Measurements from ENCODE around the gene PARD3B.

PARD3B gene

DNA sequence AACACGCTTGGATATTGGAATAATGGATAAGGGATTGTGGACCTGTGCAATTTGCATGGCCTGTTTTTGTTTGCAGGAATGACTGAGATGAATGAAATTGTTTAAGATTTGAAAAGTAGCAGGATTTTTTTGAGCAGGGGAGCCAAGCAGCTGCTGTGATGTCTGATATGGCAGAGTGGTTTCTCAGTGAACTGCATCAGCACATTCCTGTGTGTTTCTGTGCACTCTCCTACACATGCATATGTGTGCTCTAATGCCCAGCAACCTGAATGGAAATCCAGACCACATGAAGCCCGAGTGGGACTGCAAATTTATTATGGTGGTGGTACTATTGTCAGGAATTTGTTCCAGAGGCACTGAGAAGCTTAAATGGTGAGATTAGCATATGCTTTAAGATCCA, 161.7 kb downstream of the PARD3B start:
- peak; percentile 19 for DNase-seq (ENCODE audit: low read depth)

DNA sequence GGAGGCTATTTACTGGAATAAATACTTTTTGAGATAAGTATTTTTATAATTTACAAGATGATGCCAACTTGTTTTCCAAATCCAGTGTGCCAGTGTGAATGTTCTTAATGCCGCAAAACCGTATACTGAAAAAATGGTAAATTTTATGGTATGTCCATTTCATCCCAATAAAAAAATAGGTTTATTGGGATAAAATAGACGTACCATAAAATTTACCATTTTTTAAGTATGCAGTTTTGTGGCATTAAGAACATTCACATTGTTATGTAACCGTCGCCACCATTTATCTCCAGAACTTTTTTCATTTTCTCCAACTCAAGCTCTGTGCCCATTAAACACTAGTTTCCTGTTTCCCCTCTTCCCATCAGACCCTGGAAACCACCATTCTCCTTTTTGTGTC, 167.9 kb downstream of the PARD3B start:
- DNase-seq (ENCODE audit: low read depth), result no peak

DNA sequence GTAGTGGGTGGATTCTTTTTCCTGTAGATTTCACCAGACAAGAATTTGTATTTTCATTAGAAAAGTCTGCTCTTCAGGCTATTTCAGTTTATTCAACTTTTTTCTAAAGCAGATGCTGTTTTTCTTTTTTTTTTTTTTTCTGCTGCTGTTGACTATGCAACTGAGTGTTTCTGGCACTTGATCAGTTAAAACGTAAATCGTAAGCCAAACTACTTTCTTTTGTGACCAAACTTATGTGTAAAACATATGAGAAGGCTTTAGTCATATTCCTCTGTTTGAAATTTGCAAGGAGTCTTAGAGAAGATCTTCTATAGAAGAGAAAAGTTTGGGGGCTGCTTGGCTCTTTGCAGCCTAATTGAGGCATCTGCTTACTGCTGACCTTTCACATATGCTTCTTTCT, 170.1 kb downstream of the PARD3B start:
- no peak for DNase-seq (ENCODE audit: low read depth)

DNA sequence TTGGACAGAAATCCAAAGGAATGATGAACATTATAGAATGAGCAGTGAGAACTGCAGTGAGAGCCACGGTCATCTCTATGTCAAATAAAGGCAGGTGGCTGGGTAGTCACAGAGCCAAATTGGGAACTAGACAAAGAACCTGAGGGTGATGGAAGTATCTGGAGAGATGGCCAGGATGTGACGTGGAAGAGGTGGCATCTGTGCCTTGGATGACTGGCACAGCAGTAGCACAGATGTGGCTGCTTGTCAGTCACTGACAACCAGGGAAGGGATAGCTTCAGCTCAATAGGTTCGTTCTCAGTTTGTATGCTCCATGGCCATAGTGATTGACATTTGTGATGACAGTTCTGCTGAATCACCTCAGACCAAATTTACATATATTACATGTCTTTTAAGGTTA, 172.3 kb downstream of the PARD3B start:
- DNase-seq (ENCODE audit: low read depth), result no peak

DNA sequence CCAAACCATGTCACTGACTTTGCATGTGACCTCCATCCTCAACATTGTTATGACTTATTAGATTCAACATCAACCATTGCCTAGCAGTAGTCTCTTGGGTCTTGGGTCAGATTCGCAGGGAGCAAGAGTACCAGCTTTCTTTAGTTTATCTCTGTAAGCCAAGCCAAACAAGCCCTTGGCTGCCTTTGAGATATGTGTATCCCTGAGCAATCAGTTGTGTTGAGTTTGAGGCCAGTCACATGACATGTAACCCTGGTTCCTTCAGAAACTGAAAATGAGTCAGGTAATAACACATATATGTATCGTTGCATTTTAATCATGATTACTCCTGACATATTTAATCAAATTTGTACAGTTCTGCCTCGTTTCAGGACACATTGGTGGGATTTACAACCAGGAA, 173.3 kb downstream of the PARD3B start:
- DNase-seq (ENCODE audit: low read depth), result no peak

DNA sequence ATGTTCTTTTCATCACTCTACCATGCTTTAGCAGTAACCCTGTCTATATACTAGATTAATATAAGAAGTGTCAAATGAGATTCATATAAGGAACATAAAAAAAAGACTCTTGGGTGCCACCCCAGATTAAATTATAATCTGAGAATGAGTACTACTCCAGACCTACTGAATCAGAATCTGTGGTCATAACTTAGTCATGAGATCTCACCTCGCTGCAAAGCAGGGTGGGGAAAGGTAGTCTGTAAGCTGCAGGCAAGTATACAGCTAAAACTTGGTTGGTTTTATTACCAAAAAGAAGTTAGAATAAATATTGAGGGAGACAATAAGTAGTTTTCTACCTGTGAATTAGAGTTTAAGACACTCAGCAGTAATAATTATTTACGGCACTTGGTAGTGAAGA, 175.6 kb downstream of the PARD3B start:
- DNase-seq (ENCODE audit: low read depth), result no peak

DNA sequence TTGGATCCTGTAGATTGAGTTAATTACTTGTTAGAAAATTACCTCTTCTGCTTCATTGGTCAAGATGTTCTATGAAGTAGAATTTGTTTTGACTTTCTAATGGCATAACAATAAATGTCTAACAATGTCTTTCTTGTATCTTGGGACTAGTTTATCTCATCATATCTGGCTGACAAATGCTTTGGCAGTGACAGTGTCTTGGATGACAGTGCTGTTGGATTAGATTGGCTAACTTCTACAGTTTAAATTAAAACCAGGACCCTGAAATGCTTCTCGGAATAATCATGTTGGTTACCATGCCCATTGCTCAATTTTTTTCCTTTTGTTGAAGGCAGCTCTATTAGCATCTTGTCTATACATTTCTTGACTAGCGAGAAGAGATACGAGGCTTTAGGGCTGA, 176.9 kb downstream of the PARD3B start:
- no peak for DNase-seq (ENCODE audit: low read depth)

DNA sequence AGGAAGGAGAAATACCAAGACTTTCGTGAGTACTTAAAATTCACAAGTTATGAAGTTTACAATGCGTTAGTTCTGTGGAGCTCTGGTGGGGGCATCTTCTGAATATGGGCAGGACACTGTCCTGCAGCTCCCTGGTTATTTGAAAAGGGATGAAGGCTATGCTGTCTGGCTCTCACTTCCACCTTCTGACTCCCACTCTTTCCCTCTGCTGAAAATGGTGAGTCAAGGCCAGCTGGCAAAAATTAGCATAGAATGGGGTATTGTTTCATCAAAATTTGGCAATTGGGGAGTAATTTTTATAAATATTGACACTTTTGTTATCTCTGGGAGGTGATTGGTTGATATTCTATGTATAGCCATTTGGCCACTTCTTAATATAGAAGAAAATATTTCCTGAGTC, 177.4 kb downstream of the PARD3B start:
- DNase-seq (ENCODE audit: low read depth), result no peak

DNA sequence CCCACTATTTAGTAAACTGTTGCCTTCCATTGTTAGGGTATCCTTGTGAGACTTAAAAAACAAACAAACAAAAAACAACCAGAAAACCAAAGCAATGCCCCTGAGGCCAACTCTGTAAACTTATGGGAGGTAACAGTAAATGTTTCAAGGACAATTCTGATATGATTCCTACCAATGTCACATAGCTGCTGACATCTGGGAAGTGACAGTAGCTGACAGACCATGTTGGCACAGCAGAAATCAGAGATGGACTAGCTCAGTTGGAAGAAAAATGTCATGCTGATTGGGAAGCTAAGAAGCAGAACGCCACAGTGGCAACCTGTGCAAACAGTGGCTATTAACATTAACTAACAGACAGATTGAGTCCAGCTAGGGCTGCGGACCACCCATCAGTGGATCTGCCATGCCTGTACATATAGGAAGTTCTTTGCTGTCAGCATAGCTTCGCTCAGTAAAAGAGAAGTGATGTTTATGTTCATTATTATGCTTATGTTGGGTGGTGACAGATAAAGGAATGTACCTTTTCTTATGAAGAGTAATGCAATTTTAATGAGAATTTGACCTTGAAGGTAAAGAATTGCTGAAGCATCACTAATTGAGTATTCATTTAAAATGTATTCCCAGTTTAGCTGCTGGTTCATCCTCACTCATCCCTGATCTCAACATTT, 180.6 kb downstream of the PARD3B start:
- DNase-seq (ENCODE audit: low read depth), result no peak

DNA sequence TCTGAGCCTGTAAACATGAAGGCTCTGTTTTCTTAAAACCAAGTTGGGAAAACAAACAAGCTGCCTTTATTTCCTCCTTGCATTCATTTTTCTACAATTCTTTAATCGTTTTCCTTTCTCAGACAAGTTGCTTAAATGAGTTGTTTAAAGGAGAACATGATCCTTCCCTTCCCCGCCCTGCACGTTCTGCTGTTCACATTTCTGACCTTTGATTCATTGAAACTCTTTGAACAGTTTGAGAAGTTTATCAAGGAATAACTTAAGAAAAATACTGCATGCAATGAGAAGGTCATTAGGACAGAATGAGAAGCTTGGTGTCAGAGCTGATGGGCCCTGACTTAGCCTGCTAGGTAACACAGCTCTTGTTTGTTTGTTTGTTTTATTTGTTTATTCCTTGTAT, 181.6 kb downstream of the PARD3B start:
- DNase-seq (ENCODE audit: low read depth), result peak; percentile 14

DNA sequence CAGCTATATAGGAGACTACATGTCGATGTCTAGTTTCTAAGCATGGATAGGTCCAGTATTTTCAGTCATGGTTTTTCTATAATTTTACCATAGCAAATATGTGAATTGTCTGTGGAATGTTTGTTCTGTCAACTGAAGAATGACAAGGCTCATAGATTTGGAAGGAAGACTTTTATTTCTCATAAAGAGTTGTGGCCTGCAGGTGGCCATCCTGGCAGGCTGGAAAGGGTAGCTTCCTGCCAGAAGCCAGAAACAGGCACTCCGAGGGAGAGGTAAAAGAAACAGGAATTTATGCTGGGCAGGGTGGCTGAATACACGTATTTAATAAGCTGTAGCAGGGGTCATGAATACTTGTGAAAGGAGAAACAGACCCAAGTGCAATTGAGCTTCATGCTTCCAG, 182.1 kb downstream of the PARD3B start:
- no peak for DNase-seq (ENCODE audit: low read depth)

DNA sequence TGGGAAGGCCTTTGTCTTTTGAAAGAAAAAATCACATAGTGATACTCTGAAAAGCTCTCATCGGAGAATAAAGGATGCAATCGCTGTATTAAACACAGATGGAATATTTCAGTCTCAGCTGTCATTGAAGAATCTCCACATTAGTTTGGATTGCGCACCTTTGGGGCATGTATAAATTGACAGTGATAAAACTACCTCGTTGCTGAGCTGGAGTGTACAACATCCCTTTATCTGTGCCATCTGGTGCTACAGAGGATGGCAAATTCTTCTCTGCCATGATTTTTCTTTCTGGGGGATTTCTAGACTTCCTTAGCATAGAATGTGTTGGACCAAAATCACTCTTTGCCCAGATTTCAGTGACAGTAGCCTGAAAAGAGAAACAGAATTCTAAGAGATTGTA, 185.3 kb downstream of the PARD3B start:
- no peak for DNase-seq (ENCODE audit: low read depth)

DNA sequence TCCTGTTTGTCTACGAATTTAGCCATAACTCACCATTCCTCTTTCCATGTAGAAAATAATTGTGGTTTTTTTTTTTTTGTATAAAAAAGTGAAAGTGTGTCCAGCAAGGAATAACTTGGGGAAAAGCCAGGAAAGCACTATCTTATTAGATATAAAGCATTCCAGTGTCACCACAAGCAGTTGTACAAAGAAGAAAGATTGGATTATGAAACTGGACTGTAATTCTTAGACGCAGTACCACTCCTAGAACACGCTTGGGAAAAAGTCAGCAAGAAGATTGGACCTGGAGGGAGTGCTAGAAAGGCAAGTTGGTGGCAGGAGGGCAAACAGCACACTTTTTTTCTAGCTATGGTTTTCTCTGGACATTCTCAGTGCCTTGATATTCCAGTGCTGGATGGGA, 186.7 kb downstream of the PARD3B start:
- peak; percentile 40 for DNase-seq (ENCODE audit: low read depth)

DNA sequence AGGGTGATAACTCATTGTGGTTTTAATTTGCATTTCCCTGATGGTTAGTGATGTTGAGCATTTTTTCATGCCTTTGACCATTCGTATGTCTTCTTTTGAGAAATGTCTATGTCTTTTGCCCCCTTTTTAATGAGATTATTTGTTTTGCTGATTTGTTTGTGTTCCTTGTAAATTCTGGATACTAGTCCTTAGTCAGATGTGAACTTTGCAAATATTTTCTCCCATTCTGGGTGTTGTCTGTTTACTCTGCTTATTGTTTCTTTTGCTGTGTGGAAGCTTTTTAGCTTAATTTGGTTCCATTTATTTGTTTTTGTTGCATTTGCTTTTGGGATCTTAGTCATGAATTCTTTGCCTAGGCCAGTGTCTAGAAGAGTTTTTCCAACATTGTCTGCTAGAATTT, 192.0 kb downstream of the PARD3B start:
- no peak for DNase-seq (ENCODE audit: low read depth)

DNA sequence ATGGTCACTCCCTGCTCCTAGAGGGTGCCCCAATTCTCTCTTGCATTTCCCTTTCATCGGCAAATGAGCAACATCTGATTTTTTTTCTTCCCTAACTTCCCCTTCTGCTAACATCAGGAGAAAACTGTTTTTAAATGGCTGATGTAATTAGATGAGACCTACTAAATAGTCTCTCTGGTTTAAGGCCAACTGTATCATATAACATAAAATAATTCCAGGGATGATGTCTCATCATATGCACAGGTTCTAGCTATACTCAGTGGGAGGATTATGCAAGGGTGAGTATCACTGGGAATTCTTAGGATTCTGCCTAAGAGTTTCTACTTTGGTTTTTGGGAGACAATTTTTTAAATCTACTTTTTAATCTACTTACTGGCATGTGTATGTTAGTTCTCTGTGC, 193.4 kb downstream of the PARD3B start:
- no peak for DNase-seq (ENCODE audit: low read depth)

DNA sequence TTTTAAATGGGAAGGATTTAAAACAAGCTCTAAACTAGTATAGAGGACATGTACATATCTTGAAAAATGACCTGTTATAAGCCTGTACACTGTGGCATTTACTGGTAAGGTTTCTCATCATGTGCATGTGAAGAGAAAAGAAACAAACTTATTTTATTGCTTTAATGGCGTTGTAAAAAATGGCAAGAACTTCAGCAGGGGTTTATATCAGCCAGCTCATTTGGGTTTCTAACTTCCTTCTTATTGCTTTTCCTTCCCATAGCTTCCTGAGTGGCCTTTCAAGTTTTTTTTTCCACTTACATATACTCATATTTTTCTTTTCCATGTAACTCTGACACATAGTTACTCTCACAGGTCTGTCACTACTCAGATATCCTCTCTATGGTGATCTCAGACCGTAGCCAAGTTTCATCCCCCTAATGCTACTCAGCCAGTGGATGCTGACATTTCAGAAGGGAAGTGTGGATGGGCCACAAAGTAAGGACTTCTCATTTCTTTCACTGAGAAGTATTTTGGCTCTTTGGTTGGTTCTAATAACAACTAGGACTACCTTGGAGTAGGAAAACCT, 198.2 kb downstream of the PARD3B start:
- DNase-seq (ENCODE audit: low read depth), result no peak

DNA sequence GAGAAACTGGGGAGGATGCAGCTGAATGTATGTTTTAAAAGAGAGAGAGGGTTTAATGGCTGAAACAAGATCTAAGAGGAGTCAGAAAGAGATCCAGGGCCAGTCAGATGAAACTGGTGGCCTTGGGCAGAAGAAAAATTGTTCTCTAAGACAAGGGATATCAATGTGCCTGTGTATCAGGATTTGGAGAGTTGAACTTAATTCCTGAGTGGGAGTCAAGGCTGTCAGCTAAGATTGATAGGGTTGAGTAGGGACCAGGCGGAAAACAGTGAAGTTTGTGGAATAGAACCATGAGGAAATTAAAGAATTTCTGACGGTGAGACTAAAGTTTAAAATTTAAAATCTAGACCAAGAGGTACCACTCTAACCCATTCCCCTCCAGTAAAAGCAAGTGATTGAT, 199.2 kb downstream of the PARD3B start:
- DNase-seq (ENCODE audit: low read depth), result no peak

DNA sequence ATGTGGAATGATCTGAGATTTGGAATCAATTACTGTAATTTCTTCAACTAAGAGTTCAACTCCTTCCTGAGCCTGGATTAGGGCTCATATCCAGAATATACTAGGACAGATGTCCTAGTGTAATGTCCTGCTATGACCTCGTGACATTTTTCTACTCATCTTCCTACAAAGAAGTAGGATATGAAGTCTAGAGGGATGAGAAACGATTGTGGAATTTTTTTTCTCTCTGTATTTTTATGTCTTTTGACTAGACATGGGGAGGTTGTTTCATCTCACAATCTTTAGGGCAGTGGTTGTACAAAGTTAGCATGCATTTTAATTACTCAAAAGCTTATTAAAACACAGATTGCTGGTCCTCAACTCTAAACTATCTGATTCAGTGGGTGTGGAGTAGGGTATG, 203.0 kb downstream of the PARD3B start:
- no peak for DNase-seq (ENCODE audit: low read depth)

DNA sequence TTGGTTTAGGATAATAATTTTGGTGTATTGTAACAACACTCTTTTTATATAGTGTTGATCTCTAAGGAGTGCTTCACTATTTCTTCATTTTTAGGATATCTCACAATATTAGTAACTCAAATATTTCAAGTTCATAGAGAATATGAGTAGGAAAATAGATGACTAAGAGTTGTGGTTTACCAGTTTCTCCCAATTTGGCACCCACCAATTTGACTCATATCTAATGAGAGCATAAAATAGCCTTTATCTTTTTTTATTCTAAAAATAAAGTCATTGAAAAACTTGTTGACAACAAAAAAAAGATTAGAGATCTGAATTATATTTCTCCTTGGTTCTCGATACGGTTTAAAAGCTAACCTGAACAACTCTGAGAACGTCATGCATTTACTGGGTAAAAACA, 204.0 kb downstream of the PARD3B start:
- peak; percentile 83 for DNase-seq (ENCODE audit: low read depth)

DNA sequence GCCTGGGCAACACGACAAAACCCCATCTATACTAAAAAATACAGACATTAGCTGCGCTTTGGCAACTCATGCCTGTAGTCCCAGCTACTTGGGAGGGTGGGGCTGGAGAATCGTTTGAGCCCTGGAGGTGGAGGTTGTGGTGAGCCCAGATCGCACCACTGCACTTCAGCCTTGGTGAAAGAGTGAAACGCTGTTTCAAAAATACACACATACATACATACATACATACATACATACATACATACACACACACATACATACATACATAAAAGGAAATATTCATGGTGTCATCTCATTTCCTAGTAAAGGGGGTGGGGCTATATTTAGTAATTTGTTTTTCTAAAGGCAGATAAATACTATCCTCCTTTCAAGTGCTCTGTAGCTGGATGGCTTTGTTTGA, 205.1 kb downstream of the PARD3B start:
- no peak for DNase-seq (ENCODE audit: low read depth)

DNA sequence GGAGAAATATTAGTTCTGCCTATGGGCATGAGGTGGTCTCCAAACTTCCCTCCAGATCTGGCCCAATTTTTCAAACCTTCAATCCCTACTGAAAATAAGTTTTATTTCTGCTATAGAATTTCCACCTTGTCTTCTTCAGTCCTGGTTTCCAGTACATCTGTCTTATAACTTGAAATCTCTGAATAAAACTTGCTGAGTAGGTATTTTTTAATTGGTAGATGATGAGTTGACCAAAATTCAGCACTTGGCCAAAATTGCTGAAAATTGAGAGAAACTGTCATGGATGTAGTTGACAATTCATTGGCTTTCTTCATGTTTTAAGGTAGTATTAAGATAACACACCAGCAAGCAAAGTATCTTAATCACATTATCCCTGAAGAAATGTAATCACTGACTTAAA, 206.2 kb downstream of the PARD3B start:
- DNase-seq (ENCODE audit: low read depth), result no peak

DNA sequence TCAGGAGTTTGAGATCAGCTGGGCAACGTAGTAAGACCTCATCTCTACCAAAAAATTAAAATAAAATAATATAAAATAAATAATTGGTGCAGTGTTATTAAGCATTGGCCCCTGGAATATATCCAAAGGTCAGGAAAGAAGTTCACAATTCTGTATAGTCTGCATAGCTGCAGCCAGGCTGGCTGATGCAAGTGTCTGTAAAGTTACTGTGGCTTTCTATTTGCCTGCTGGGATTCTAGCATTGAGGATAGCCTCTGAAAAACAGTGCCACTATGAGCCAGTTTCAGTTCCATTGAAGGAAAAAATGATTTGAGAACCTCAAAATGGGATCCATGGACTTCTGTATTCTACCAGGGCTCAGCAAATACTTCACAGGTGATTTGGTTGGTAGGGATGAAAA, 208.6 kb downstream of the PARD3B start:
- no peak for DNase-seq (ENCODE audit: low read depth)

DNA sequence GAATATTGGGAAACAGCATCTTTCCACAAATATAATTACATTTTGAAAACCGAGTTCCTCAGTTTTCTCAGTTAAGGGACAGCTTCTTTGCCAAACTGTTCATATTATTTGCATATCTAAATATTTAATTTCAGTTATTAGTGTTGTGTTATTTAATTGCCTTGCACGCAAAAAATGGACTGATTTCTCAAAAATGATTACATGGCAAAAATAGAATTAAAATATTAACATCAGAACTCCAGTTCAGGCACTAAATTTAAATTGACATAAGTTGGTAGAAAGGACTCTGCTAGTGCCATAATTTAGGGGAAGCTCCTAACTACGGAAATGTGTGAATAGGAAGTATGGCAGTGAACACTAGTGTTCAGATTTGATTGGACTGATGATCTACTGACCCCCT, 209.6 kb downstream of the PARD3B start:
- no peak for DNase-seq (ENCODE audit: low read depth)

DNA sequence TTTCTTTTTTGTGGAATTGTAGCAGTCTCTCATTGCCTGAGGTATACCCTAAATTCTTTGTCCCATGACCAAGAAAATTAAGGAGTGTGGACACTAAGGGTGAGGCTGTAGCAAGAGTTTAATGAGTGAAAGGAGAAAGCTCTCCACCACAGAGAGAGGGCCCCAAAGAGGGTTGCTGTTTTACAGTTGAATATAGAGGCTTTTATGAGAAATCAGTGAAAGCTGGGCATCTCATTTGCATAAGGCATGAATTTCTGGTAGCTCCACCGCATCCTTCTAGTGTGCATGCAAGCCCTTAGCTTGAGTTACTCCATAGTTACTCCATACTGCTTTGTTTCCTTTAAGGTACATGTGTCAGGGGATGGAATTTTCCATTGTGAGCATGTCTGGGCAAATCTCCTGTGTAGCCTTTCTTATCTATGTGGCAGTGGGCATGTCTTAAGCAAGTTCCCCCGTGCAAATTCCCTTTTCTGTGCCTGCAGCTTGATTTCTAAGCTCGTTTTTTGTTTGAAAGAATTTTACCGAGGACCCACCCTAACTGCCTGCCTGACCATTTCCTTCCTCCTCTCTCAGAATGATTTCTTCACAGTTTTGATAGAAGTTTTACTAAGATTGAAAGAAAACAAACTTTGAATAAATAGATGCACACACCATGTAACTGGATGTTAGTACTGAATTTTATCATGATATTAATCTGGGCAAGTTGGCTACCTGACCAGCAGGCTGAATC, 218.9 kb downstream of the PARD3B start:
- DNase-seq (ENCODE audit: low read depth), result no peak

All from iris pigment epithelial cell (primary cell).